Type B pancreatic cell (in vitro differentiated cells): ENCODE measurements around the gene ABCD4. TPM values are rescaled to one million over a fixed set of nuclear protein-coding genes. Genes with fewer than 3 reads are reported as not detected.

ENCODE experiments used
- DNase-seq: peaks from one replicate; pipeline ENCODE4 v3.0.0; 2021; ENCODE audit warnings: mixed read lengths; ENCODE audit not compliant: unreplicated experiment; ENCODE audit errors: extremely low spot score
- H3K27ac Mint-ChIP-seq: 2 replicates; pipeline ENCODE4 v1.8.0; 2021; ENCODE audit warnings: mild to moderate bottlenecking, mixed read lengths
- H3K27me3 Mint-ChIP-seq: 2 replicates; pipeline ENCODE4 v1.8.0; 2021; ENCODE audit warnings: mixed read lengths
- H3K36me3 Mint-ChIP-seq: 2 replicates; pipeline ENCODE4 v1.8.0; 2021; ENCODE audit warnings: mixed read lengths
- H3K4me1 Mint-ChIP-seq: one replicate; pipeline ENCODE4 v1.8.0; 2021; ENCODE audit warnings: mixed read lengths; ENCODE audit not compliant: unreplicated experiment
- H3K4me3 Mint-ChIP-seq: 2 replicates; pipeline ENCODE4 v1.8.0; 2021; ENCODE audit warnings: mild to moderate bottlenecking, mixed read lengths
- H3K9me3 Mint-ChIP-seq: 2 replicates; pipeline ENCODE4 v1.8.0; 2021; ENCODE audit warnings: mixed read lengths
- total RNA-seq: library from RNA; stranded (reverse); gene quantifications from 2 replicates; pipeline ENCODE4 v1.2.1, GENCODE V29; 2021; ENCODE audit warnings: low replicate concordance
- TF ChIP-seq, protein P1 (sequence below): fragments of 200-600 bp; sonication (generic); conservative IDR thresholded peaks from 2 replicates; pipeline ENCODE4 v1.5.0; 2021; ENCODE audit warnings: antibody characterized with exemption, mild to moderate bottlenecking

The ABCD4 gene
- total RNA-seq, 1 donor from 2014 or later, result 92.6 TPM

DNA sequence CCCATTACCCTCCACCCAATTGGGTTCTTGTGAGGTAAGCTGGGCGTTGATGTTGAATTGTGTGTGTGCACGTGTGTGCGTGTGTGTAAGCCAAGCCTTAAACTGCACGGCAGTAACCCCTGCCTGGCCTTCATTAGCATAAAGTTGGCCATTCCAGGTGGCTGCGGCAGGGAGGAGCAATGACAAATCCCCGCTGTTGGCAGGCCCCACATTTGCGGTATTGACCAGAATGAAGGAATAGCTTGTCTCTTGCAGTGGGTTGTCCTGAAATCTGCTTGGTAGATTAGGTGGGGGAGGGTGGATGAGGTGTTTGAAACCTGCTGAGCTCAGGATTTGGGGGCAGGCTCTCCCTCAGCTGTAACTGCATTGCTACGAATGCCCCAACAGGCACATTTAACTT, 56.2 kb downstream of the ABCD4 start:
- H3K9me3 Mint-ChIP-seq, result no peaks in the 10 kb centered on the region
- TF ChIP-seq, protein P1, sequence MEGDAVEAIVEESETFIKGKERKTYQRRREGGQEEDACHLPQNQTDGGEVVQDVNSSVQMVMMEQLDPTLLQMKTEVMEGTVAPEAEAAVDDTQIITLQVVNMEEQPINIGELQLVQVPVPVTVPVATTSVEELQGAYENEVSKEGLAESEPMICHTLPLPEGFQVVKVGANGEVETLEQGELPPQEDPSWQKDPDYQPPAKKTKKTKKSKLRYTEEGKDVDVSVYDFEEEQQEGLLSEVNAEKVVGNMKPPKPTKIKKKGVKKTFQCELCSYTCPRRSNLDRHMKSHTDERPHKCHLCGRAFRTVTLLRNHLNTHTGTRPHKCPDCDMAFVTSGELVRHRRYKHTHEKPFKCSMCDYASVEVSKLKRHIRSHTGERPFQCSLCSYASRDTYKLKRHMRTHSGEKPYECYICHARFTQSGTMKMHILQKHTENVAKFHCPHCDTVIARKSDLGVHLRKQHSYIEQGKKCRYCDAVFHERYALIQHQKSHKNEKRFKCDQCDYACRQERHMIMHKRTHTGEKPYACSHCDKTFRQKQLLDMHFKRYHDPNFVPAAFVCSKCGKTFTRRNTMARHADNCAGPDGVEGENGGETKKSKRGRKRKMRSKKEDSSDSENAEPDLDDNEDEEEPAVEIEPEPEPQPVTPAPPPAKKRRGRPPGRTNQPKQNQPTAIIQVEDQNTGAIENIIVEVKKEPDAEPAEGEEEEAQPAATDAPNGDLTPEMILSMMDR, result no peak
- H3K27me3 Mint-ChIP-seq, result peaks cover 80% of the 10 kb centered on the region
- H3K4me1 Mint-ChIP-seq, result peaks cover 3% of the 10 kb centered on the region
- H3K36me3 Mint-ChIP-seq, result no peaks in the 10 kb centered on the region
- no peak overlapping the region for H3K4me3 Mint-ChIP-seq
- DNase-seq, result no peak
- no peak overlapping the region for H3K27ac Mint-ChIP-seq

DNA sequence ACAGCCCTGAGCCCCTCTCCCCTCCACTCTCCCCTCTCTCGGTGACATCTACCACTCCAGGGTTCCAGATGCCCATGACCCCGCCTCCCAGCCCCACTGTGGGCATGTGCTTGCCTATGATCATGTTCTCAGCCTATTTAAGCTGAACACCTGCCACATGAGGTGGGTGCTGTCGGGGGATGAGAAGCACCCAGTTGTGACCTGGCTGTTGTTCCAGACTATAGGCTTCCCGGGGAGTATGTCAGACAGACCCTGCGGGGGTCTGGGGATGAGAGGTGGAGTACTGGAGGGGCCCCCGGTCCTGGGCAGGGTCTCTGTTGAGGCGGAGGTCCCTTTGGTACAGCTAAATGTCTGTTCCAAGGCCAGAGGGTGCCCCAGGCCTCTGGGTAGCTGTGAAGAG, 57.4 kb downstream of the ABCD4 start:
- H3K36me3 Mint-ChIP-seq, result no peaks in the 10 kb centered on the region
- no peaks in the 10 kb centered on the region for H3K9me3 Mint-ChIP-seq
- TF ChIP-seq, protein P1, result no peak
- peaks cover 87% of the 10 kb centered on the region for H3K27me3 Mint-ChIP-seq
- H3K4me1 Mint-ChIP-seq, result no peaks in the 10 kb centered on the region
- DNase-seq, result no peak
- no peak overlapping the region for H3K4me3 Mint-ChIP-seq
- H3K27ac Mint-ChIP-seq, result no peak overlapping the region

DNA sequence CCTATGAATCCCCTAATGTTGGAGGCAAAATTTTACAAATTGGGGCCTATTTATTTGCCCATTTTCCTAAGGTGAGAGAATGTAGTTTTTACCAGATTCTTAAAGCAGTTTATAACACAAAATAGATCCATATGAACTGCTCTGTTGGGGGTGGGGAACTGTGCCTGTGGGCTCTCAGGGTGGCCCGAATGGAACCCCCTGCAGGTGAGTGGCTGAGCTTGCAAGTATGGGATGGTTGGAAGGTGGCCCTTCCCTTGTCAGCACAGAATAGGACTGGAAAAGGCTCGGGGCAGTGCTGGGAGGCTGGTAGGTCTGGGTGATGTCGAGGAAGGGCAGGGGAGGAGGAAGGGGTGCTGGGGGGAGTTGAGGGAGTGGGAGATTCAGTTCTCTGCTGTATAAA, 58.6 kb downstream of the ABCD4 start:
- H3K4me3 Mint-ChIP-seq, result no peak overlapping the region
- no peak overlapping the region for H3K27ac Mint-ChIP-seq
- H3K4me1 Mint-ChIP-seq, result no peaks in the 10 kb centered on the region
- no peaks in the 10 kb centered on the region for H3K9me3 Mint-ChIP-seq
- no peak for DNase-seq
- no peaks in the 10 kb centered on the region for H3K36me3 Mint-ChIP-seq
- peaks cover 87% of the 10 kb centered on the region for H3K27me3 Mint-ChIP-seq
- TF ChIP-seq, protein P1, result peak; percentile 35

DNA sequence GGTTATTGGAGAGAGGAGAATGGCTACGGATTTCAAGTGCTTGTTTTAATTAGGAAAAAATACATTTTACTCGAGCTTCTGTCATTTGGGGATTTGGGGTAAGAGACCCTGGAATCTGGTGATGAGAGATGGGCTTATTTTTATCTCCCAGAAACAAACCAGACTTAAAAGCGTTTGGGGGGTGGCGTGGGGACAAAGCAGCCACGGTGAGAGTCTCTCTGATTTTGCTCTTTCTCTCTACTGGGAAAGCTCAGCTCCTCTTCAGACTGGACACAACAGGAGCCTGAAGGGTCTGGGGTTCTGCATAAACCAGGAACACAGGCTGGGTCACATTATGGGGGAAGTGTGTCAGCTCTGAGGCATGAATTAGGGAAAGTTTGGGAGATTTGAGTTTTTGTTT, 59.7 kb downstream of the ABCD4 start:
- DNase-seq, result no peak
- Mint-ChIP-seq H3K36me3 (no peaks in the 10 kb centered on the region), H3K9me3 (no peaks in the 10 kb centered on the region), H3K4me1 (no peaks in the 10 kb centered on the region), H3K27ac (no peak overlapping the region), H3K4me3 (no peak overlapping the region), H3K27me3 (peaks cover 93% of the 10 kb centered on the region)
- TF ChIP-seq, protein P1, result no peak

DNA sequence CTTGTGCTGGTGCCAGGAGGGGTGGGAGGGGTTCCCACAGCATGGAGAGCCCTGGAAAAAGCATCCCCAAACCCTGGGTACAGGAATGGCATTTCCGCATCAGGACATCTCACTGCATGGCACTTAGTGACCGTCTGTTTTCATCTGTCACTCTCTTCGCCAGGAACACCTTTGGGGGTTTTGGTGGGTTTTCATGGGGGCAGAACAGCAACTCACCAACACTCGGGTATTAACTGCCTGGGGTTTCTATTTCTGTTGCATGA, 60.0 kb downstream of the ABCD4 start:
- Mint-ChIP-seq H3K4me3 (peak overlapping the region; percentile 77), H3K27ac (no peak overlapping the region), H3K36me3 (no peaks in the 10 kb centered on the region), H3K9me3 (no peaks in the 10 kb centered on the region), H3K27me3 (peaks cover 93% of the 10 kb centered on the region), H3K4me1 (no peaks in the 10 kb centered on the region)
- no peak for DNase-seq
- TF ChIP-seq, protein P1, result no peak

DNA sequence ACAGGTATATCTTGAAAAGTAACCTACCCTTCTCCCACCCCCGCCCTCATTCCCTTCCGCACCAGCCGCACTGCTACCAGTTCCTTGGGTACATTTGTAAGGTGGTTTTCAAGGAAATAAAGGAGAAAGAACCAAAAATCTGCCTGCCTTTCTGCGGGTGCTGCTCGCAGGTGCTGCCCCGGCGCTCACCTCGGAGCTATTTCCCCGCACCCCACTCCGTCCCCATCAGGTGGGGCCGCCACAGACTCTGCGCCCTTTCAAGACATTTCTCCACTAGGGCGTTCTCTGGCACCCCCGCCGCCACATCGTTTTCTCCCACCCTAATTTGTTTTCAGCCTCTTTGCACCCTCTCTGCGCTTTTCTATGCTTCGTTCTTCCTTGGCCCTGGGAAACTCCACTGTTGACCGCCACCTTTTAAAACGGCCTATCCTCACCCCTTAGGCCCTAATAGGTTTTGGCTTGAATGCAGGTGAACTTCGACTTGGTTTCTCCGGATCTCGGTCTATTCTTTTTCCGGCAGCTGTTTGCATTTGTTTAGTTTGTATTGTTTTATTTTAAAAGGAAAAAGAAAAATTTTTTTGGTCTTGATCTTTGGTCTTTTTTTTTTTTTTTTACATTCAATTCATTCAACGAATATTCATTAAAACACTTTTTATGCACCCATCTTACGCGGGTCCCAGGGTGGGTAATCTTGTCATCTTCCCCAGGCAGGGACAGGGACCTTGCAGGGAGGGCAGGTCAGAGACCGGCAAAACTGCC, 60.5 kb downstream of the ABCD4 start:
- Mint-ChIP-seq H3K9me3 (peaks cover 4% of the 10 kb centered on the region), H3K4me3 (peak overlapping the region; percentile 77), H3K36me3 (no peaks in the 10 kb centered on the region), H3K27me3 (peaks cover 94% of the 10 kb centered on the region), H3K27ac (peak overlapping the region; percentile 62), H3K4me1 (no peaks in the 10 kb centered on the region)
- DNase-seq, result no peak
- TF ChIP-seq, protein P1, result no peak
